ENCODE results near the gene HDAC2. TPM values are rescaled to one million over a fixed set of nuclear protein-coding genes. Genes with fewer than 3 reads are reported as not detected.
"Not testable (repeated sequence)": the region's sequence is repeated elsewhere in the genome, so short reads cannot be mapped to it uniquely, and the experiment has no call there.

Gene HDAC2
- total RNA-seq, 1 experiment from 2014 or later = 66.1 TPM

- H4K20me1 ChIP-seq (ENCODE audit: low read length); H3K79me2 ChIP-seq (ENCODE audit: low read length); H3K9ac ChIP-seq (ENCODE audit: low read length); H3K4me2 ChIP-seq (ENCODE audit: low read length); H3K36me3 ChIP-seq (ENCODE audit: low read depth, low read length); H3K4me3 ChIP-seq (ENCODE audit: low read length); CTCF ChIA-PET; ATAC-seq; H3K27ac ChIP-seq (ENCODE audit: low read length); BruUV-seq (replicated peaks); POLR2A ChIA-PET (ENCODE audit: unreplicated experiment); DNase-seq; H3K9me3 ChIP-seq (ENCODE audit: low read length); H3K9me2 ChIP-seq (replicated peaks; ENCODE audit: low read length); H3K27me3 ChIP-seq (ENCODE audit: low read length); H3F3A ChIP-seq (ENCODE audit: low read length, unreplicated experiment); intact Hi-C loops (cut with micrococcal nuclease); H2AFZ ChIP-seq (ENCODE audit: low read length): not testable (repeated sequence)
- peaks cover 24% of the 10 kb centered on the region for H3K4me1 ChIP-seq (ENCODE audit: insufficient read depth, low read length)
These were observed 40.5 kb upstream of the HDAC2 start for GRCh38 chr6:114011486-114011885.

- intact Hi-C loops (cut with micrococcal nuclease) = no loop called here
- Histone ChIP-seq H3K4me1 (ENCODE audit: insufficient read depth, low read length) (peaks cover 20% of the 10 kb centered on the region), H3K36me3 (ENCODE audit: low read depth, low read length) (no peaks in the 10 kb centered on the region), H3K9me2 (replicated peaks; ENCODE audit: low read length) (no peaks in the 10 kb centered on the region), H3K4me3 (ENCODE audit: low read length) (no peak overlapping the region), H3K27me3 (ENCODE audit: low read length) (no peaks in the 10 kb centered on the region), H3K9me3 (ENCODE audit: low read length) (no peaks in the 10 kb centered on the region), H4K20me1 (ENCODE audit: low read length) (no peaks in the 10 kb centered on the region), H3K27ac (ENCODE audit: low read length) (no peak overlapping the region), H3K79me2 (ENCODE audit: low read length) (no peaks in the 10 kb centered on the region), H3K9ac (ENCODE audit: low read length) (no peak overlapping the region), H2AFZ (ENCODE audit: low read length) (no peak overlapping the region), H3F3A (ENCODE audit: low read length, unreplicated experiment) (no peaks in the 10 kb centered on the region), H3K4me2 (ENCODE audit: low read length) (no peak overlapping the region)
- no TSS peak for BruUV-seq (replicated peaks)
- DNase-seq (no peak), ATAC-seq (no peak)
- no peak for TF ChIP-seq EZH2 (IDR thresholded peaks at IDR 0.05; ENCODE audit: low read length, unreplicated experiment)
- TF ChIP-seq CTCF (conservative IDR thresholded peaks at IDR 0.05; ENCODE audit: low read depth, low read length) = no peak
- no peak for TF ChIP-seq EZH2phosphoT487 (IDR thresholded peaks at IDR 0.05; ENCODE audit: borderline replicate concordance, low read length)
- ChIA-PET CTCF (no interaction called here), POLR2A (ENCODE audit: unreplicated experiment) (no interaction called here)
These were observed 39.6 kb upstream of the HDAC2 start for GRCh38 chr6:114010540-114010939.

GRCh38 chr6:114009192-114009591, 38.2 kb upstream of the HDAC2 start:
- Histone ChIP-seq H3K9ac (ENCODE audit: low read length) (no peak overlapping the region), H3K79me2 (ENCODE audit: low read length) (no peaks in the 10 kb centered on the region), H3K27me3 (ENCODE audit: low read length) (no peaks in the 10 kb centered on the region), H4K20me1 (ENCODE audit: low read length) (no peaks in the 10 kb centered on the region), H3K27ac (ENCODE audit: low read length) (no peak overlapping the region), H3K9me2 (replicated peaks; ENCODE audit: low read length) (no peaks in the 10 kb centered on the region), H3K4me2 (ENCODE audit: low read length) (no peak overlapping the region), H2AFZ (ENCODE audit: low read length) (no peak overlapping the region), H3F3A (ENCODE audit: low read length, unreplicated experiment) (no peaks in the 10 kb centered on the region), H3K4me1 (ENCODE audit: insufficient read depth, low read length) (peaks cover 20% of the 10 kb centered on the region), H3K36me3 (ENCODE audit: low read depth, low read length) (no peaks in the 10 kb centered on the region), H3K9me3 (ENCODE audit: low read length) (no peaks in the 10 kb centered on the region), H3K4me3 (ENCODE audit: low read length) (no peak overlapping the region)
- ChIA-PET POLR2A (ENCODE audit: unreplicated experiment) (no interaction called here), CTCF (no interaction called here)
- BruUV-seq (replicated peaks) = no TSS peak
- intact Hi-C loops (cut with micrococcal nuclease) = no loop called here
- no peak for TF ChIP-seq EZH2 (IDR thresholded peaks at IDR 0.05; ENCODE audit: low read length, unreplicated experiment)
- no peak for TF ChIP-seq EZH2phosphoT487 (IDR thresholded peaks at IDR 0.05; ENCODE audit: borderline replicate concordance, low read length)
- no peak for TF ChIP-seq CTCF (conservative IDR thresholded peaks at IDR 0.05; ENCODE audit: low read depth, low read length)
- no peak for DNase-seq
- no peak for ATAC-seq

All from PC-3 (cell line).